ENCODE results near the gene FRMD4B.
"Not testable (repeated sequence)": the region's sequence is repeated elsewhere in the genome, so short reads cannot be mapped to it uniquely, and the experiment has no call there.

Gene FRMD4B

DNA sequence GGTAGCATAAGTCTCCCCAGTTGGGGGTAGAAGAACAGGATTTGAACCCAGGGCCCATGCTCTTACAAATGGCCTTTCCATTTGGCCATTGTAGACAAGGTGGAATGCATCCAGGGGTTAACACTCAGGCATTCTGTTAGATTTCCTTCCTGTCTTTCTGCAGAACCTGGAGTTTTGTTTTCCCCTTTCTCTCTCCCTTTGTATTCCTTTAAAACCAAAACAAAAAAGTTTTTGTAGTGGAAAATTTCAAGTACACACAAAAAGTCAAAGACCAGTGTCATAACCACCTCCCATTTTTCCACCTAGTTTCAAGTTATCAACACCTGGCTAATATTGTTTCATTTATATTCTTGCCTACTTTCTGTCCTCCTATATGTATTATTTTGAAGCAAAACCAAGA is 26.0 kb downstream of the FRMD4B start:
- no peak for DNase-seq

DNA sequence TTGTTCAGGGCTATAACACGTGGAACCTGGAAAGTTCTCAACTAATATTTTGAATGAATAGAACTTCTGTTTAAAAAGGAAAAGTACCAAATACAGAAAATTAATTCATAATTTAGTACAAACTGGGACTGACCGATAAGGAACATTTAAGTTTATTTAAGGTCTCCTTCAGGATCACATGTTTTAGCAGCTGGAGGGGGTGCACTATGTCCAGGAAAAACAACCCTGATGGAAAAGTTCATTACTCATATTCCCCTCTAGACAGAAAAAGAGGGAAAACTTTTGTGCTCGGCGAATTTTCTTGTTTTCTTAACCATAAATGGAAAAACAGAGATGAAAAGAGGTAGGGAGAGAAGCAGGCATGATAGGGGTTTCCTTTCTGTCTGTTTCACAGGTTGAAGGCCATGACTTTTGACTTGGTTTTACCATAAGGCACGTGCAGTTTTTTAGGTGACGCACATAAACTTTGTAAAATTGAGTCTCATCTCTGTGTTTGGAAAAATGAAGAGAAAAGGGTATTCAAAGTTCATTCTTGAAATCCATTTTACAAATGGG is 26.5 kb downstream of the FRMD4B start:
- DNase-seq, result no peak

DNA sequence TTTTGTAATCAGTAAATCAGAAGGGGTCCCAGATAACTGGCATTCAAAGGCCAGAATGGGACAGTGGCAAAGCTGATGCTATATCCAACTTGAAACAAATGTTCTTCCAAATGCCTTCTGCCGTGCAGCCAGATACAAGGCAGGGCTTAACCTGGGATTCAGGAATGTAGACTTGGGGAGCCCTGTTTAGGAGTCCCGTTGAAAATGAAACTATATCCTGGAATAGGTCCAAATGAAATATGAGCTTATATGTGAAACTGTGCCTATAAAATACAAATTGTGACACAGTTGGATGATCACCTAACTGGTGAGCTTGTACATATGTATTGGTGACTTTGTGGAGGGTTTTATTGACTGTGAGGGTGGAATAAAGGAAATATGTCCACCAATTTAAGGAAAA is 28.7 kb downstream of the FRMD4B start:
- no peak for DNase-seq

DNA sequence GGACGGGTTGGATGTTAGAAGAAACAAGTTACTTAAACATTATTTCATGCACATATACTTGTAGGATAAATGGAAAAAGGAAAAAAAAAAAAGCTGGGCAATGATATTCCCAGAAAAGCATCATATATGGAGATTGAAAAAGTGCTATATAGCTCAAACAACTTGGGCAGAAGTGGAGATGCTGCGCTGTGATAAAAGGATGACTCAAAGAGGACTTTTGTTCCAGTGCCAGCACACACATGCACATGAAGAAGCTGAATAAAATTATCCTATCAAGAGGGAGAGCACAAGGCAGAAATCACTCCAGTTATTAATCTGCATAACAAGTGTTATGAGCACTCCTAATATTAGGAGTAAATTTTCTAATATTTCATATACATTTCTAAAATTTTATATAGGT is 30.9 kb downstream of the FRMD4B start:
- no peak for DNase-seq

DNA sequence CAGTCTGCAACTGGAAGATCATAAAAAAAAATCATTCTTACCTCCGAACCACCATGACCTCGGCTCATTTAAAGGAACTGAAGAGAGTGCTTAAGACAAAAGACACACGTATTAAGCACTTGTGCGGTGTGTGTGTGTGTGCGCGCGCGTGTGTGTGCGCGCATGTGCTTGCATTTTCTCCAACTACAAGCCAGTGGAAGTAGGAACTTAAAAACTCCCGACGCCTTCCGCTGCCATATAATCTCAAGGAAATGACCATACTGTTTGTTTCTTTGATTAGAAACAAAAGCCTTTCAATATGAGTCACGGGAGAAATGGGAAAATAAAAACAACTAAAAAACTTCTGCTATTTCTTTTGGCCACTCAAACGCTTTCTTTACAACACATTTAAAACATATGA is 32.4 kb downstream of the FRMD4B start:
- no peak for DNase-seq

DNA sequence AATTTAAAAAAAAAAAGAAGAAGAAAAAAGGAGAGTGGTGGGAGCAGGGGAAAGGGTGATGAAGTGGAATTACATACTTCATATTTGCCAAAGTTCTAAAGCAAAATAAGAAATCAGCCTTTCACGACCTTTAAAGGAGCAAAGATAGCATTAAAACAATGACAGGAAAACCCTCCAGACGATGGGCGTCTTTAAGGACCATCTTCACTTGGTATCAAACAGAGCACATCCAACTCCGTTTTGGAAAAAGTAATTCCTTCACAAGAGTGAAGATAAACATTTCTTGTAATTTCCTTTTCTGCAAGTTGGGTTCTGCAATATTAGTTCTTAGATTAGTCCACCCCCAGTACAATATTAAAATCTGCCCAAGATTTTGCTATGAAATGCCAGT is 32.8 kb downstream of the FRMD4B start:
- no peak for DNase-seq

DNA sequence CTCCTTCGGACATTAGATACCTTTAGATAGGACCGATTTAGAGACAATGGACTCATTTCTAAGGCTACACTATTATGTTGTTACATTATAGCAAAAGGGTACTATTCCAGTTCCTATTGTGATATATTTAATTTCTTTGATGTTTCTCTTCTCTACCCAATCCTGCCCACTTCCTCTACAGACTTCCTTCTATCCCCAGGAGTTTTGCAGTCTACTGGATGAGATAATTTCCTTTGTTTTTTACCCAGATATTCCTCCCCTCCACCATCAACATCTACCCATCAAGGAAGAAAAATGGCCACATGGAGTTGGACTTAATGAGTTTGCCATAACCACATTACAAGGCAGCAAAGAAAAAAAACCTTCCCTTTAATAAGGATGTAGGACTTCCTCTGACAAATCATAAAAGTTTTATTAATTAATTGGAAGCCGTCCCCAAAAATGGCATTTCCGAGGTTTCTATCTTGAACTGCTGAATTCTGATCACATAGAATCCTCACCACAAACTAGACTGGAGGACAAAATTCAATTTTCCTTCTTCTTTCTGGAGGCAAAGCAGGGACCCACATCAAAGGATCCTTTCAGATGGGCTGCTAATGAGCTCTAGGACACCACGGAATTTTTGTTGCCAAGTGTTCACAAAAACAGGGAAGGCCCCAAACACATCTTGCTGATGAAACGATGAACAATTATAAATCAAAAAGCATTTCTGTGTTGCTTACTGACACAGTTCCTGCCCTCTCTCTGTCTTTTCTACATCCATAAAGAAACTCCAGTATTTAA is 33.4 kb downstream of the FRMD4B start:
- DNase-seq, result no peak

DNA sequence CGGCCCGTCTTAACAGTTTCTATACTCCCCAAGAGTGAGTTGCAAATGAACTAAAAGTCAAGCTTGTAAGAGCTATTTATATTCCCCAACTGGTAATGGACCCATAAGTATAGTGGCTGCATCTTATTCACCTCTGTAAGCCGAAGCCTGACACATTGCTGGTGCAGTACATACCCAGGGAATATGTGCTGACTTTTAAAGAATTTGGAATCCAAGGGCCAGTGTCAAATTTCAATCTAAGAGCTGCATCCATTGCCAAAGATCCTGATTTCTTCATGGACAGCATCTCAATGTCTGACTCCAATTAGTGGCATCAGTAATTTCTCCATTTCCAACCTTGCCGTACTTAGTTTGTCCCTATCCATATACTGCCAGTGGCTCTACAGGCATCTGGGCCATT is 42.0 kb downstream of the FRMD4B start:
- no peak for DNase-seq

DNA sequence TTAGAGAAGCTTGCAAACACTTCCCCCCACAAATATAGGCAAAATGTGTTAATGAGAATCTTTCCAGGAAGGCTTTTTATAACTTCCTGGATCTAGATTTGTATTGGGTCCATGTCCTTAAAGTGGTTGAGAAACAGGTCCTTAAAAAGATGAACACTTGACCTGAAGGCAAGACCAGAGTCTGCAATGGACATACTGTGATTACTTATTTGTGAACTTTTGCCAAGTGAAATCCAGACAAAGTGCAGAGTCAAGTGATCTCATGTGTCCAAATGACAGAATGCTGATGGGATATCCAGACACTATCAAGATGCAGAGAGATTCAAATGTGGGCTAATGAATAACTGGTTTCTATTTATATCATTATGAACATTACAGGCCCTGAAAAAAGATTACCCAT is 43.8 kb downstream of the FRMD4B start:
- DNase-seq, result no peak

DNA sequence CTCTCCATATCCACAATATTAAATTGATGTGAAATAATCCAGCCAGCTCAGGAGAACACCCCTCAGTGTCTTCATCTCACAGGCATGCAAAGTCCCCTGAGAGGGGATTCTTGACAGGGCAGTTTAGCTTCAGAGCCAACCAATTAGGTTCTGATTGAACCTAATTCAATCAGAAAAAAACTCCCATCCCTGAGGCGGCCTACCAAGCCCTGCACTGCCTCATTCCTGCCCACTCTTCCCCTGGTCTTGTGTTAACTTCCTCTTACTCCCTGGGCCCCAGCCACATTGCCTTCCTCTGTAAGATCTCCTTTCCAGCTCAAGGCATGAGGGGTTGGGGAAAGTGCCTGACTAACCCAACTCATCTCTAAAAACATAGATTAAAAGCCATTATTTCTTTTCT is 46.1 kb downstream of the FRMD4B start:
- DNase-seq, result no peak

DNA sequence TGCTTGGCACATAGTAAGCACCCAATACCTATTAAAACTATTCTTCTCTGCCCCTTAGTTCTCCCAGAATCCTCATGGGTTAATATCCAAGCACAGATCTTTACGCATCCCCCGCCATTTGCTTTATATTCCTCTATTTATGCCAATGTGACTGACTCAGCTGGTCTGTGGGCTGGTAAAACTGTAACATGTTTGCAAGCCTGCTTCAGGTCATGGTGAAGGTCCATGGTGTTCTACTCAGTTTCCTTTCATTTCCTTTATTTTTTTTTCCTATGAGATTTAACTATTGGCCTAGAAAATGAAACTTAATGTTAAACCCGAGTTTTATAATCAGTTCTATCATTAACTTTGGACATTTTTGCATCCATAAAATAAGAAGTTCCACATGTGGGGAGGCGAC is 47.0 kb downstream of the FRMD4B start:
- DNase-seq, result no peak

DNA sequence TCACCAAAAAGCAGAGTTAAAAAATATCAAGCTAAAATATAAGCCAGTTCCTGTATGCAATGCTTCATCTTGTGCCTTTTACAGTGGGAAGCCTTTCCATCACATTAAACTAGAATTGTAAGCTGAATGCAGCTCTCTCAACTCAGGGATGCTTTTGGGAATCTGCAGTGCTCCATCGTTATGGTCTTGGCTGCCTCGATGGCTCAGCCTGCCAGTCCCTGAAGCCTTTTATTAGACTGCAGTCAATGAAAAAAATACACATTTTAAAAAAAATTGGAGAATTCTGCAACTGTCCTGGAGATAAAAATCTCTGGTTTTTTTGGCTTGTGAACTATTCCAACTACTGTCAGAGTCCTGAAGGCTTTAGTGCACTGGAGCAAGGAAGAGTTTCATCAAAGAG is 53.0 kb downstream of the FRMD4B start:
- no peak for DNase-seq

DNA sequence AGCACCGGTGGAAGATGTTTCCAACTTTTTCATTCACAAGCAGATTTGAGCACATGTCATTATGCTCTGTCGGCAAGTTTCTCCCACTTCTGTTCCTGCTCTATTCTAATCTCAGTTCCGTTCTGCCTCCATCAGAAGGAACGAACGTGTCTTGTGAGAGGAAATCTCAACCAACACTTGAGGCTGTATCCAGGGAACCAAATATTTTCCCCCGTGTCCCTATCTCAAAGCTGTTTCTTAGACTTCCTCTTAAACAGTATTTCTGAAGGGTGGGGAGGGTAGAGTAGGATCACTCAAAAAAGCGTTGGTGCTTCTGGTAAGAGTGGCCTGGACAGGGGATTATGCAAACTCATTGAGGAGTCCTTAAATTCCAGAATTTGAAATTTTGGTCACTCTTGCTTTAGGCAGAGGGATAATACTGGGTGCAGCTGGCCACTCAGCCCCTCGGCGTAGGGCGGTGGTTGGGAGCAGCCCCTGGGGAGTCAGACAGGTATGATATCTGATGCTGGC is 54.9 kb downstream of the FRMD4B start:
- no peak for DNase-seq

DNA sequence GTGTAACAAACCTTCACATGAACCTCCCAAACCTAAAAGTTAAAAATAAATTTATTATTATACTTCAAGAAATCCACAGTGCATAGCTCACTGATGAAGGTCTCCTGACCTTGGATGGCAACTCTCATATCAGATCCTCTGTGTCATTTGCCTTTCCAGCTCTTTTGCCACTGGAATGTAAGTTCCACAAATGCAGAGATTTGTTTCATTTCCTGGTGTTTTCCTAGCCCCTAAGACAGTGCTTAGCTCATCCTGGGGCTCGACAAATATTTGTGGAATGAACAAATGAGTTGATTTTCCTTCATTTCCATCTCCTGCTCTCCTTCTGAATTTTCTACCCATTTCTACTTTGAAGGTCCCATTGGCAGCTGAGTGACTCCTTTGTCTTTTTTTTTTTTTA is 56.0 kb downstream of the FRMD4B start:
- no peak for DNase-seq

DNA sequence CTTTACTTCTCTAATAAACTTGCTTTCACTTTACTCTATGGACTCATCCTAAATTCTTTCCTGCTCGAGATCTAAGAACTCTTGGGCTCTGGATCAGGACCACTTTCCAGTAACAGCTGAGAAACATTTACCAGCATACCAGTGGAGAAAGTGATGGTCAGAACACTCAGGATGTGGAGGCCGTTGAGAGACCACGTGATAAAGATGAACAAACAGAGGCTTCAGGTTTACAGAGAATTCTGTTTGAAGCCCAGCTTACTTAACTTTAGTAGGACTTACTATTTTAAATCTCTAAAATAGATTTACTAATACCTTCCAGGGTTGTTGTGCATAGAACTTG is 57.0 kb downstream of the FRMD4B start:
- DNase-seq, result no peak

DNA sequence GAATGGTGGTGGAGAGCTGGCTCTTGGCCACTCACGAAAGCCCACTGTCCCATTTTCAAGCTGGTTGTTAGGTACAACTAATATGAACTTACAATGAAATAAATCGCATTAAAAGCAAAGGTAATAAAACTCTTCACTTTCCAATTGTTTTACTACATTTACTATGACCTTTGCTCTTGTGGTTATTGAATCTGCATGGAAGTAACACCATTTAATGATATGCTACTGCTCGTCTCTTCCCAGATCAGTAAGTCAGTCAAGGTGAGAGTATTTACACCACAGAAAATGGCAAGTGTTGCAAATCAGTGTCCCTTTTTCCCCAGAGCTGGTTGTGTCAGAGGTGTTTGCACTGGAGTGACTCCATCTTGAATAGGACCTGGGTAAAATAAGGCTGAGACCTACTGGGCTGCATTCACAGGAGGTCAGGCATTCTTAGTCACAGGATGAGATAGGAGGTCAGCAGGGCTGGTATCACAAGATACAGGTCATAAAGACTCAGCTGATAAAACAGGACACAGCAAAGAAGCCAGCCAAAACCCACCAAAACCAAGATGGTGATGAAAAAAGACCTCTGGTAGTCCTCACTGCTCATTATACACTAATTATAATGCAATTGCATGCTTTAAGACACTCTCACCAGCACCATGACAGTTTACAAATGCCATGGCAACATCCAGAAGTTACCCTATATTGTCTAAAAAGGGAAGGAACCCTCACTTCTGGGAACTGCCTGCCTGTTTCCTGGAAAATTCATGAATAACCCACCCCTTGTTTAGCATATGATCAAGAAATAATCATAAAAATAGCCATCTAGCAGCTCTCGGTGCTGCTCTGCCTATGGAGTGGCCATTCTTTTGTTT is 57.6 kb downstream of the FRMD4B start:
- no peak for DNase-seq

DNA sequence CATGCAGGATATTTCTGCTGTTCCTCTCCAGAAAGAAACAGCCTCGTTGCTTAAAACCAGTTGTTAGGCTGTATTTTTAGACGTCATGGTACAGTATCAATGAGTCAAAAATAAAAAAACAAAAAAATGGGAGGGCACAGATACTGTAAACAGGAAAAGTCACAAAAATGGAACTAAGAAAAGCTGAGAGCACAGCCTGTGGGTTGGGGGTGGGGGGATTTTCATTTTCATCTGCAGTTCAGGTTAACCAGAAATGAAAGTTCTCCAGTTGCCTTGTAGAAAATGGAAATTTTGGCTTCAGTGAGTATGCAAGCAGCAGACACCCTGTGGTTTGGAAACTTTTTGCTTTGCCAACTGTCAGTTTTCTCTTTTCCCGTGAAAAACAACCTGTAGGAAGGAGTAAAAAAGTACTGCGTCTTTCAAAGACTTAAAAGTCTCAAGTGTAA is 59.0 kb downstream of the FRMD4B start:
- peak; percentile 71 for DNase-seq

DNA sequence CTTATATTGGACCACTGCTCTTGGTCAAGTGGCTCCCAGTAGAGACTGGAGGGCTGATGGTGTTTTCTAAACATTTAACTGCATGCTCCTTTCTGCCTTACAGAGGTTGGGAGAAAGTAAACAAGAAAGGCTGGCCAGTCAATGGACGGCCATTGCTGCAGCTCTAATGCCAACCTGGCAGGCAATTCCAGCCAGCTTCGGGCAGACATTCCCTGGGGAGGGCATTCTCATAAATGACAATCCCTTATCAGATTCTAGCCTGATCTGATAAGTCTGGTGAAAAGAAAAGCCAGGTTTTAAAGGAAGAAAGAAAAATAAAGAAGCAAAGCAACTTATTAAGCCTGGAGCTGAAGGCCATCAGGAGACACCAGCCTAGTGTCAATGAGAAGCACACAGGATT is 60.7 kb downstream of the FRMD4B start:
- DNase-seq, result no peak

DNA sequence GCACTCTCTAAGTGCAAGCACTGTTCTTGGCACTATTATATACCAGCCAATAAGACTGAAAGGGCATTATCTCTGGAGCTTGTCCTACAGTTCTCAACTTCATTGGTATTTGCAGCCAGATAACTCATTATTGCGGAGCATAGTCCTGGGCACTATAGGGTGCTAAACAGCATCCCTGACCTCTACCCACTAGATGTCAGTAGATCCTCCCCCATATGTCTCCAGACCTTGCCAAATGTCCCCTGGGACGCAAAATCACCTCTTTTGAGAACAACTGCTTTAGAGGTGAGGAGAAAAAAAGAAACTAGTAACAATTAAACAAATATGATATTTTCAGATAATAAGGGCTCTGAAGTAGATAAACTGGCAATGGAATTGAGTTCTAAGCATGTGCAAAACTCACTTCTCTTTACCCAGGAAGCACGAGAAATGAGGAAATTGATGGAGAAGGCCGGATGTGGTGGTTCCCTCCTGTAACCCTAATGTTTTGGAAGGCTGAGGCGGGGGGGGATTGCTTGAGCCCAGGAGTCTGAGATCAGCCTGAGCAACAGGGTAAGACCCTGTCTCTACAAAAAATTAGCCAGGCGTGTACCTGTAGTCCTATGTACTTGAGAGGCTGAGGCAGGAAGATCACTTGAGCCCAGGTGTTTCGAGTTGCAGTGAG is 61.4 kb downstream of the FRMD4B start:
- no peak for DNase-seq

DNA sequence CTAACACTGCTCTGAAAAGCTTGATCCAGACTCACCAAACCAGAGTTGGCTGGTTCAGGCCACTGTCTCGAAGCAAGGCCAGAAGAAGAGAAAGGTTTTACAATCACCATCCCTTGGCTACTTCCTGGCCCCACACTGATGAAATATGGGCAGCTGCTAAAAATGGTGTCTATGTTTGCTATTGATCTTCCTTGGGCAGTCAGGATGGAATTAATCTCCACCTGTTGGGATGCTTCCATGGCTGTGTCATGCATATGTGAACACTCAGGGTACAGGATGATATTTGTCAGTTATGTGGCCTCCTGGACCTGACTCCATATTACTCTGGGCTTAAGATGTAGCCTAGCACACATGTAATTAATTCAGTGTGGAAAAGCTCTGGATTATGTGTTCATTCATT is 61.9 kb downstream of the FRMD4B start:
- no peak for DNase-seq

DNA sequence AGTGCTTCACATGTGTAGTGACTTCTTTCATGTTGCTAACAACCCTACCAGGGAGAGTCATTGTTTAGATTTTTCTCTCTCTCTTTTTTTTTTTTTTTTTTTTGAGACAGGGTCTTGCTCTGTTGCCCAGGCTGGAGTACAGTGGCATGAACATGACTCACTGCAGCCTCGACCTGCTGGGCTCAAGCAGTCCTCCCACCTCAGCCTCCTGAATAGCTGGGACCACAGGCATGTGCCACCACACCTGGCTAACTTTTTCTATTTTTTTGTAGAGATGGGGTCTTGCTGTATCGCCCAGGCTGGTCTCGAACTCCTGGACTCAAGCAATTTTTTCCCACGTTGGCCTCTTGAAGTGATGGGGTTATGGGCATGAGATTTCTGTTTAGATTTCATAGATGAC is 63.4 kb downstream of the FRMD4B start:
- DNase-seq, result not testable (repeated sequence)

DNA sequence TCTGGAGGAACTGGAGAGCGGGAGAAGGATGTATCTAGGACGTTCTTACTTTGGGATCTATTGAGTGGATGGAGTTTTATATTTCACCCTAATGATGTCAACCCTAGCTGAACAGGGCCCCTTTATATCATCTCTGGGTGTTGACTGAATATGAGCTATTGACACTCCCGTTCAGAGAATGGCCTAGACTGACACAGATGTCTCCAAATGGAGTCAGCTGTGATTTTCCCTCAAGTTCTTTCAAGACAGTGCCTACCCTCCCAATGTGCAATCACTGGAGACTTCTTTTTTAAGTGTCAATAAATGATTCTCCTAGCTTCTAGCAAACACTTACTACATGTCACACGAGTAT is 63.8 kb downstream of the FRMD4B start:
- DNase-seq, result no peak

All from activated CD4-positive, alpha-beta T cell treated with anti-CD3 and anti-CD28 coated beads for 48 hours (primary cell).